ENCODE measurements around the gene SLC35F3.

DNA sequence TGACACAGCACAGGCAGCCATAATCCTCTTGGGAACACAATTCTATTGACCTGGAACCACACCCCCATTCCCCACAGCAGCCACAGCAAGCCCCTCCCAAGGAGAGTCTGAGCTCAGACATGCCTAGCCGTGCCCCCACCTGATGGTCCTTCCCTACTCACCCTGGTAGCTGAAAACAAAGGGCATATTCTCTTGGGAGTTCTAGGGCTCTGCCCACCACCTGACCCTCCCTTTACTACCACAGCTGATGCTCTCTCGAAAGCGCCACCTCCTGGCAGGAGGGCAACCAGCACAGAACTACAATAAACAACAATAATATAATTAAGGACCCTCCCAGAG lies 283.9 kb downstream of the SLC35F3 start:
- no peak for TF ChIP-seq CTCF (IDR thresholded peaks at IDR 0.05; ENCODE audit: insufficient read depth, low read depth, low read length)
- TF ChIP-seq EZH2 (IDR thresholded peaks at IDR 0.05; ENCODE audit: insufficient read depth, low read length) = no peak

All from astrocyte (in vitro differentiated cells and primary cell).